Measurements from ENCODE around the gene GRHL3. TPM values are rescaled to one million over a fixed set of nuclear protein-coding genes. Genes with fewer than 3 reads are reported as not detected.

Gene GRHL3
- total RNA-seq, 1 experiment from 2014 or later, result not detected

DNA sequence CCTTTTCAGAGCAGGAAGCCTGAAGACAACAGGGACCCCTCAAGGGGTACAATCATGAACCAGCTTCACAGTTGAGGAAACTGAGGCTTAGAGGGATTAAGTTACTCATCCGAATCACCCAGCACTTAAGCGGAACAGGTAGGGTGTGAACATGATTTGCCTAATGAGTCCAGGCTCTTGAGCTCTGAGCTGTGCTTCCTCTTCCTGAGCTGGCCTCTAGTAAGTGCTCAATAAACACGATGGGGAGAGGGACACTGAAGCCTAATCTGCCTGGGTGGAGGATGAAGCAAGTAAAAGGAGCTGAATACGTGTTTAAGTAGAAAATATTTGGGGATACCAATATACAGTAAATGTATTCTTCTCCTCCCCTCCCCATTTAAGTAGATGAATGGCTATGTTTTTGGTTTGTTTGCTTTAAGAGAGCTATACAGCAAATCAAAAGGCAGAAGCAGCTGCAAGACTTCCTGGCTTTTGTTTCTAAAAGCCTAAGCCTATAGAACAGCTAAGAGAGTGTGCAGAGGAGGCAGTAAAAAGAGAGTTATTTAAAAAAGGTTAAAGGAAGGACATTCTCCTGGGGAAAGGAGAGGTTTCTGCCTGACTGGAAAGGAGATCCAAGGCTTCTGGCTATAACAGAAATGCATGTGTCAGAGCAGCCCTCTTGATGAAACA lies 74.0 kb downstream of the GRHL3 start:
- no peak for DNase-seq (ENCODE audit: low read depth)

DNA sequence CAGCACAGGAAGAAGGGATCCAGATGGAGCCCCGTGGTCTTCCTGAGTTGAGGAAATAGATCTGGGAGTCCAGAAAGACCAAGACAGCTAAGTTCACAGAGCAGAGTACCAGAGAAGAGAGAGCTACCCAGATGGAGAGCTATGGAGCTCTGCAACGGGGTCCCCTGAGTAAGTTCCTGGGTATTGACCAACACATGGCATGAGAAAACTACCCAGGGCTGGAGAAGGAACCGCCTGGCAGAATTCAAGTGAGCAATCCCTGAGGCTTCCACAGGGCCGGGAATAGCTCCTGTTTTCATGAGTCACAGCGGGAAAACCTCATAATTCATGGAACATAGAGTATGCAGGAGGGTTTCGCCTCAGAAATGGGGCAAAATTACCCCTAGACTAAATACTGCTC lies 74.7 kb downstream of the GRHL3 start:
- peak; percentile 83 for DNase-seq (ENCODE audit: low read depth)

DNA sequence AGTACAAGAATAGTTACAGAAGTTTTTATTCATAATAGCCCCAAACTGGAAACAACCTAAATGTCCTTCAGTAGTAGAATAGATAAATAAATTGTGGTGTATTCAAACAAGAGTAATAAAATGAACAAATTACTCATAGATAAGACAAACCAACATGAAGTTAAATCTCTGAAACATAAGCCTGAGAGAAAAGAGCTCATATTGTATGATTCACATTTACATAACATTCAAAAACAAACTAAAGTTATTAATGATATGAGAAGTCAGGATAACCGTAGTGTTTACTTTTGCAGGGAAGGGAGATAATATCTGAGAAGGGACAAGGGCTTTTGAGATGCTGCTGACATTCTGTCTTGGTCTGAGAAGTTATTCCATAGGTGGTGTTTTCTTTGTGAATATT lies 80.9 kb downstream of the GRHL3 start:
- DNase-seq (ENCODE audit: low read depth), result no peak

DNA sequence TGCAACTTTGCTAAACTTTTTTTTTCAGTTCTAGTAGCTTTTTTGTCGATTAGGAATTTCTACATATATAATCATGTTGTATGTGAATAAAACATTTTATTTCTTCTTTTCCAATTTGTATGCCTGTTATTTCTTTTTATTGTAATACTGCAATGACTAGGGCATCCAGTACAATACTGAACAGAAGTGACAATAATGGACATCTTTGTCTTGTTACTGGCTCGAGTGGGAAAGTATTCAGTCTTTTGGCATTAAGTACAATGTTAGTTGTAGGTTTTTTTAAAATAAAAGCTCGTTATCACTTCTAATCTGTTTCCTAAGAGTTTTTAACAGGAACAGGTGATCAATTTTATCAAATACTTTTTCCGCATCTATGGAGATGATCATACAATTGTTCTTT lies 84.6 kb downstream of the GRHL3 start:
- DNase-seq (ENCODE audit: low read depth), result no peak

Other genes starting within 250 kb of the GRHL3 start
- gene MYOM3, start 207.2 kb upstream of the GRHL3 start, total RNA-seq (2014; rRNA removed; shearing (Covaris generic)), result 0.02 and 0.32 TPM in 2 replicates
- 1.3 and 1.9 TPM in 2 replicates for gene IL22RA1, start 176.2 kb upstream of the GRHL3 start, total RNA-seq (2014; rRNA removed; shearing (Covaris generic))
- 1.9 and 2.3 TPM in 2 replicates for gene IFNLR1, start 132.1 kb upstream of the GRHL3 start, total RNA-seq (2014; rRNA removed; shearing (Covaris generic))
- gene STPG1, start 94.4 kb downstream of the GRHL3 start, total RNA-seq (2014; rRNA removed; shearing (Covaris generic)), result 3.7 and 8.3 TPM in 2 replicates
- gene NIPAL3, start 96.4 kb downstream of the GRHL3 start, total RNA-seq (2014; rRNA removed; shearing (Covaris generic)), result 39.6 and 45.0 TPM in 2 replicates
- gene RCAN3, start 183.5 kb downstream of the GRHL3 start, total RNA-seq (2014; rRNA removed; shearing (Covaris generic)), result 11.1 and 11.9 TPM in 2 replicates
- not detected in 2 replicates for gene NCMAP, start 236.7 kb downstream of the GRHL3 start, total RNA-seq (2014; rRNA removed; shearing (Covaris generic))

All from M059J (cell line).